HepG2 (cell line): ENCODE measurements around the gene B3GNT2. TPM values are rescaled to one million over a fixed set of nuclear protein-coding genes. Genes with fewer than 3 reads are reported as not detected.

Experiments used
- ATAC-seq: fragments of 200-7000 bp; cut with Tn5 transposase; 3 replicates; pipeline ENCODE4 v1.9.1; 2020; ENCODE audit warnings: mild to moderate bottlenecking, moderate library complexity
- BruUV-seq: library from RNA; stranded (reverse); fragments of 400-500 nt; replicated peaks from 2 replicates; lab custom pipeline; 2021; lab: Mats Ljungman, UMichigan
- CTCF ChIA-PET: fragments of 300-600 bp; formaldehyde crosslinking; extraction: SDS; loops from one replicate; lab custom pipeline; 2021; ENCODE audit warnings: low total read pairs, inconsistent platforms, low intra/inter-chr PET ratio; lab: Yijun Ruan, JAX
- POLR2A ChIA-PET: fragments of 350-600 bp; sonication (Branson Sonifier 250); formaldehyde crosslinking; loops from one replicate; lab custom pipeline; 2020; ENCODE audit warnings: antibody characterized with exemption, inconsistent platforms; lab: Yijun Ruan, JAX
- DNase-seq: peaks from one replicate; pipeline ENCODE4 v3.0.0-alpha.2; 2015; ENCODE audit warnings: low spot score
- FAIRE-seq: peaks from 3 replicates; lab custom pipeline; 2011; peaks lifted over from hg19 to GRCh38; lab: Jason Lieb, UNC
- H2AFZ ChIP-seq: one replicate; pipeline ENCODE4 v1.6.1; 2011; ENCODE audit warnings: low read length, inconsistent platforms
- H3K27ac ChIP-seq: fragments of 300-600 bp; 3 replicates; pipeline ENCODE4 v1.8.0; 2011; ENCODE audit warnings: mixed run types, mild to moderate bottlenecking, mixed read lengths, low read length, inconsistent platforms; ENCODE audit not compliant: insufficient read depth; ENCODE audit errors: extremely low read length
- H3K27me3 ChIP-seq, 2 experiments: fragments of 200-600 bp in 1 of 2; 2 replicates in 1 of 2; 3 replicates in 1 of 2; pipeline versions ENCODE4 v1.6.0 to v1.8.0; 2011; ENCODE audit warnings: low read length in 2 of 2, mild to moderate bottlenecking in 2 of 2, moderate library complexity in 2 of 2, inconsistent platforms in 1 of 2; ENCODE audit not compliant: insufficient read depth in 2 of 2, control insufficient read depth in 1 of 2
- H3K36me3 ChIP-seq, 2 experiments: fragments of 200-600 bp in 1 of 2; replicated peaks in 1 of 2; 2 replicates in 1 of 2; 3 replicates in 1 of 2; pipeline versions ENCODE4 v1.5.1 to v1.8.0; 2011; ENCODE audit warnings: low read length in 2 of 2, inconsistent platforms in 1 of 2; ENCODE audit not compliant: insufficient read depth in 2 of 2, control insufficient read depth in 1 of 2
- H3K4me1 ChIP-seq: 2 replicates; pipeline ENCODE4 v1.5.1; 2012; ENCODE audit warnings: low read length, inconsistent platforms; ENCODE audit not compliant: insufficient read depth
- H3K4me2 ChIP-seq: 2 replicates; pipeline ENCODE4 v1.6.0; 2011; ENCODE audit warnings: low read depth, low read length, inconsistent platforms
- H3K4me3 ChIP-seq, 3 experiments: fragments of 200-600 bp in 1 of 3; sonication (generic), shearing (Covaris generic) in 1 of 3; replicated peaks in 1 of 3; 2 replicates each; pipeline ENCODE4 v1.5.1; 2011 to 2016; ENCODE audit warnings: low read length in 3 of 3, inconsistent platforms in 2 of 3, low read depth in 2 of 3, mild to moderate bottlenecking in 2 of 3, control low read depth in 1 of 3, mixed read lengths in 1 of 3; ENCODE audit not compliant: insufficient read depth in 1 of 3
- H3K79me2 ChIP-seq: one replicate; pipeline ENCODE4 v1.6.1; 2011; ENCODE audit warnings: low read length, inconsistent platforms; ENCODE audit not compliant: insufficient read depth
- H3K9ac ChIP-seq: 2 replicates; pipeline ENCODE4 v1.6.0; 2011; ENCODE audit warnings: mild to moderate bottlenecking, low read depth, low read length, inconsistent platforms; ENCODE audit not compliant: insufficient read depth
- H3K9me3 ChIP-seq: 2 replicates; pipeline ENCODE4 v1.5.1; 2012; ENCODE audit warnings: mild to moderate bottlenecking, low read length
- H4K20me1 ChIP-seq: 2 replicates; pipeline ENCODE4 v1.6.0; 2011; ENCODE audit warnings: inconsistent platforms, mild to moderate bottlenecking, low read length, moderate library complexity; ENCODE audit not compliant: insufficient read depth
- ARID4A ChIP-seq: sonication (generic); formaldehyde crosslinking; IDR thresholded peaks from 2 replicates; pipeline ENCODE4 v1.5.0; 2020; ENCODE audit warnings: mild to moderate bottlenecking, missing genetic modification reagents, borderline replicate concordance
- GFI1 ChIP-seq: sonication (generic); formaldehyde crosslinking; IDR thresholded peaks from 2 replicates; pipeline ENCODE4 v1.5.0; 2020; ENCODE audit warnings: missing genetic modification reagents, mild to moderate bottlenecking, borderline replicate concordance
- HMGXB4 ChIP-seq, 2 experiments: sonication (generic) in 1 of 2; formaldehyde crosslinking in 1 of 2; IDR thresholded peaks; 2 replicates each; pipeline versions ENCODE4 v1.4.0 to v1.6.1; 2018 to 2020; ENCODE audit warnings: missing genetic modification reagents in 2 of 2, borderline replicate concordance in 1 of 2, low read depth in 1 of 2, mild to moderate bottlenecking in 1 of 2, missing biosample characterization in 1 of 2
- IKZF1 ChIP-seq: fragments of 450-650 bp; IDR thresholded peaks from 2 replicates; pipeline ENCODE4 v1.7.1; 2016
- NR2F1 ChIP-seq, 2 experiments: fragments of 450-650 bp in 1 of 2; formaldehyde crosslinking in 1 of 2; IDR thresholded peaks; 2 replicates each; pipeline versions ENCODE4 v1.5.0 to v1.6.1; 2016 to 2020; ENCODE audit warnings: mild to moderate bottlenecking in 1 of 2, missing compliant biosample characterization in 1 of 2, missing genetic modification reagents in 1 of 2, moderate library complexity in 1 of 2
- SKIL ChIP-seq: sonication (generic); formaldehyde crosslinking; IDR thresholded peaks from 2 replicates; pipeline ENCODE4 v1.8.0; 2022; ENCODE audit warnings: missing genetic modification reagents, mild to moderate bottlenecking, moderate library complexity, borderline replicate concordance
- TAF1 ChIP-seq: sonication (generic); formaldehyde crosslinking; IDR thresholded peaks from 2 replicates; pipeline ENCODE4 v1.4.0; 2020; ENCODE audit warnings: missing genetic modification reagents
- ZFP37 ChIP-seq: sonication (generic); formaldehyde crosslinking; IDR thresholded peaks from 2 replicates; pipeline ENCODE4 v1.4.0; 2020; ENCODE audit warnings: missing genetic modification reagents, borderline replicate concordance
- ZNF800 ChIP-seq: sonication (generic); formaldehyde crosslinking; IDR thresholded peaks from 2 replicates; pipeline ENCODE4 v1.4.0; 2020; ENCODE audit warnings: missing genetic modification reagents
- WGBS: methylation state at CpG from one replicate; pipeline ENCODE4 v1.1.6; 2017; ENCODE audit warnings: low lambda C conversion rate; 5-methylcytosine and 5-hydroxymethylcytosine counted together
- in situ Hi-C: cut with HindIII; loops from 2 replicates; pipeline ENCODE4 v1.10.0; 2017; ENCODE audit warnings: low pct_unique_long_range_greater_than_20kb; ENCODE audit not compliant: extremely low pct_ligation_motif_present
- intact Hi-C: fragments of 100-400 bp; cut with micrococcal nuclease; formaldehyde crosslinking; loops from one replicate; pipeline ENCODE4 v1.10.0; 2022; ENCODE audit not compliant: unreplicated experiment
- polyA plus RNA-seq, 8 experiments: library from polyadenylated mRNA; depleted of rRNA in 3 of 8; stranded (reverse) in 7 of 8; unstranded in 1 of 8; fragments of >200 nt; fragmentation: Illumina TruSeq in 4 of 8; extraction: Trizol in 4 of 8; gene quantifications; 2 replicates each; pipeline versions ENCODE4 v1.2.1 to v1.2.3, GENCODE V29; 2011 to 2016; ENCODE audit warnings: low read depth in 4 of 8, missing spikeins in 1 of 8, mixed read lengths in 1 of 8; ENCODE audit not compliant: insufficient read depth in 1 of 8
- total RNA-seq, 5 experiments: library from RNA; depleted of rRNA; stranded (reverse); fragments of >200 nt; fragmentation: Illumina TruSeq; extraction: Trizol; gene quantifications; 2 replicates each; pipeline ENCODE4 v1.2.3, GENCODE V29; 2016; ENCODE audit warnings: low read depth in 1 of 5

Gene B3GNT2
- total and polyA plus RNA-seq, 2 of the 13 experiments (the other 11 are each of a cell fraction or from before 2014, with no cell fraction given): 26.3 to 28.5 TPM

GRCh38 chr2:62197925-62198633 lies 2.2 kb downstream of the B3GNT2 start:
- ATAC-seq: no peak
- Histone ChIP-seq H3K36me3 (no peaks in the 10 kb centered on the region), H2AFZ (no peak overlapping the region), H3K9ac (peak overlapping the region; percentile 87; the same call in 1 of the 2 replicates), H3K27me3 (no peaks in the 10 kb centered on the region; a peak in 1 of 5 replicates), H4K20me1 (peaks cover 61% of the 10 kb centered on the region), H3K27ac (peak overlapping the region; percentile 46)
- WGBS: 21% methylated on average over 5 of the region's 5 CpGs
- CTCF ChIA-PET: no interaction called here
- intact Hi-C loops: loop anchor here (2.0 to 10.0 kb wide), 4 partner anchors 39 to 214 kb away; no protein-coding TSS in a partner anchor
- BruUV-seq: TSS peak; percentile 44
- TF ChIP-seq ZNF800 (CRISPR knock-in tag) (0 out of 2 replicates have a peak, but pooled peaks have one; percentile 6), GFI1 (no peak), ZFP37 (CRISPR knock-in tag) (0 out of 2 replicates have a peak, but pooled peaks have one; percentile 25), NR2F1 (CRISPR knock-in tag; IDR thresholded peaks at IDR 0.05) (no peak), ARID4A (CRISPR knock-in tag) (0 out of 2 replicates have a peak, but pooled peaks have one; percentile 10), IKZF1 (no peak), TAF1 (CRISPR knock-in tag) (0 out of 2 replicates have a peak, but pooled peaks have one; percentile 4), SKIL (CRISPR knock-in tag) (no peak), HMGXB4 (CRISPR knock-in tag; IDR thresholded peaks at IDR 0.05; ENCODE audit: borderline replicate concordance in 1 of 2, low read depth in 1 of 2) (0 out of 4 replicates have a peak, but pooled peaks of 1 of the 2 experiments have one; percentile 2)
- TF ChIP-seq, all 625 proteins: peak for 5
- DNase-seq (no peak), FAIRE-seq (no peak)
- Histone ChIP-seq H3K79me2 (peaks cover 61% of the 10 kb centered on the region), H3K4me1 (peaks cover 77% of the 10 kb centered on the region), H3K4me2 (peak overlapping the region; percentile 86), H3K4me3 (peak overlapping the region; percentile 76 to 96 (median 96)), H3K9me3 (no peaks in the 10 kb centered on the region)
- POLR2A ChIA-PET: no interaction called here
- in situ Hi-C loops: no loop called here
